HG03521 (cell line): ENCODE measurements around the gene SCLY.

Experiments
- ATAC-seq: cut with Tn5 transposase; IDR thresholded peaks from one replicate; pipeline ENCODE4 v1.9.1; 2021; ENCODE audit warnings: mild to moderate bottlenecking, moderate library complexity; ENCODE audit not compliant: unreplicated experiment

SCLY gene

DNA sequence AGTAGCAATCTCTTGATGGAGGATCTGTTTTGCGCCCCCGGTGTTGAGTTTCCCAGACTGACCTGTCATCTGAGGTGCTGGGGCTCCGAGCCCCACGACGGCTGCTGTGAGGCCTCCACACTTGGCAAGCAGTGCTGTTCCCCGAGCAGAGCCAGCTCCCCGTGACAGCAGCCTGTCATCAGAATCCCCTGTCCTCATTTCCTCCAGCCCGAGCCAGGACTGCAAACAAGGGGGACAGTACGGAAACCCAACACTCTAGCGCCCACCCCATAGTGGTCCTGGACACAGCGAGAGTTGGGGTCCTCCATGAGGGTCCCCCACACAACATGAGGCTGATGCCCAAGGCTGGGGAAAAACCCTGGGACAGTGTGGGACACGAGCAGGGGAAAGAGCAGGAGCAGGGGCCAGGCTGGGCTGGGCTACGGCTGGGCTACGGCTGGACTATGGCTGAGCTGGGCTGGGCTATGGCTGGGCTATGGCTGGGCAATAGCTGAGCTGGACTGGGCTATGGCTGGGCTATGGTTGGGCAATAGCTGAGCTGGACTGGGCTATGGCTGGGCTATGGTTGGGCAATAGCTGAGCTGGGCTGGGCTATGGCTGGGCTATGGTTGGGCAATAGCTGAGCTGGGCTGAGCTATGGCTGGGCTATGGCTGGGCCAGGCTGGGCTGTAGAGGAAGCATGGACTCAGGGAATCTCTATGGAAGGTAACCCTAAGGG lies 76.2 kb downstream of the SCLY start:
- ATAC-seq, result no peak

DNA sequence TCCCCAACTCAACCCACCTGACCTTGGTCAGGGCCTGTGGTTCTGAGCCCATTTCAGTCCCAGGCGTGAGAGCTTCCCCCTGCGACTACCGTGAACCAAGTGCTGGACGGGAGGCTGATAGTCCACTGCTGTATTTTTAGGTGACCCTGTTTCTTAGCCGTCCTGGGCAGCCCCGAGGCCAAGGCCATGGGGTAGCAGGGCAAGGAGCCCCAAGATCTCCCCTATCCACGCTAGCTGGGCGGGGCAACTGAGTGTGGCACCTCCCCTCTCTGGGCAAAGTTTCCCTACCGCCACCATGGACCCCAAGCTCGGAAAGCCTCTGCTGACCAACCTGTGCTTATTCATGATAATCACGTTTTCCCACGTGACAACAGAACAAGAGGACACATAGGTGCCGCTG lies 77.1 kb downstream of the SCLY start:
- ATAC-seq, result no peak

DNA sequence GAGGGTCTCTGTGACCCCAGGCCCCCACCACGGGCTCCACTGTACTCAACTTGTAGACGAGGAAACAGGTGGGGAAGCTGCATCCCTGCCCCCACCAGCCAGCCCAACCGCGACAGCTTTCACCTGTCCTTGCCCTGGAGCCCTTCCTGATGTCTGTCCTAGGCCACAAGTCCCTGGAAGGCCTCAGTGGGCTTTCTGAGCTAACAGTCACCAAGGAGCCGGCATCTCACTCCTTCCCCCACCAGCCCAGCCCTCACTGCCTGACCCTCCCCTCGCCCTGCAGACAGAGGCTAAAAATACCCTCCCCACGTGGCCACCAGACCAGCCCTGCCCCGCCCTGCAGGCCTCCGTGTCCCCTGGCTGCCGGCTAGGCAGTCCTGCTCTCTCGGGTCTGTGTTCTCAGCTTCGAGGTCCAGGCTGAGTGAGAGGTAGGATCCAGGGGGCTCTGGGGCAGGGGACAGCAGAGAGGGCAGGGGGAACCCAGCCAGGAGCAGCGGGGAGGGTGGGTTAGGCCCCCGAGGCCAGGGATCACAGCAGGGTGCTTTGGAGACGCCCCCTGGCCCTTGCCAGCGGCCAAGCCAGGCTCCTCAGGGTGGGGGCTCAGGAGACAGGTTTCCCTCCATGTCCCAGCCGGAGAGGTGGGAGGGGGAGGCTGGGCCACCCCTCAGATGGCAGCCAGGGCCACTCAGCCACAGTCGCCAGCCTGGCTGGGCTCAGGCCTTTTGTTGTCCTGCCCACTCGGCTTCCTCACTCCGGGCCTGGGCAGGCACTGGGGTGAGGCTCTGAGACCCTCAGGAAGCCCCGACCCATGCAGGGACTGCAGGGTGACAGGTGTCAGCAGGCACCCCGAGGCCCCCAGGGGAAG lies 77.8 kb downstream of the SCLY start, which contains the start of gene KLHL30:
Gene KLHL30, plus strand, starts transcription at position 338 of the 865 bp plus-strand sequence. CDS start 2,087 bp downstream, outside the sequence.
- ATAC-seq, result no peak

DNA sequence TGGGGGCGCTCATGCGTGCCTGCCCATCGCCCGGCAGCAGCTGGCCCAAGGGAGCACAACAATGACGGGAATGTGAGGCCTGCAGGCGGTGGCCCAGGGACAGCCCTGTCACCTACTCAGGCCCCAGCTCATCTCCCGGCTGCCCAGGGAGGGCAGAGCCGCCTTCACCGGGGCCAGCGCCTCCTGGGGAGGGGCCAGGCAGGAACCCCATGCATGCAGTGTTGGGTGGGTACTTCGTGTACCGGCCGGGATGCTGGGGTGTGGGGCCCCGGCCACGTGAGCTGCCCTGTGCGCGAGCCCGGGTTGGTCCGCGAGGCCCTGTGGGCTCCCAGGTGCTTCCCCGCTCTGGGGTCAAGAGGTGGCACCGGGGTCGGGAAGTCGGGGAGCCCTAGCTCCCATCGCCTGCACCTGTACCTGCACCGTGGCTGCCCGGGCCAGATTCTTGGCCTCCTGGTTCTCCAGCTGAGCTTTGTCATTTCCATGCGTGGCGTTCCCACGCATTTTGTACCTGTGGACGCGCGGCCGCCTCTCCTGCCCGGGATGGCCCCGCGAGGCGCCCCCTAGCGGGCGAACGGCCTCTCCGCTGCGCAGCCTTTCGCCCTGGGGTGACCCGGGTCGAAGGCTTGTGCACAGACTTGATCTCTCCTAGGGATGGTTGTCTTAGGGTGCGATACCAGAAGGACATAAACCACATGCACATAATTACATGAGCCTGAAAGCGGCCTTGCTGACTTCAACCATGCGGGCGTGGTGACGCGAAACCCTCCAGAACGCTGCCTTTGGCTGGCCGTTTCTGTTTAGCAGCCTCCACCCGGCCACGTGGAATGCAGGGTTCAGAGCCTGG lies 78.6 kb downstream of the SCLY start:
- no peak for ATAC-seq

DNA sequence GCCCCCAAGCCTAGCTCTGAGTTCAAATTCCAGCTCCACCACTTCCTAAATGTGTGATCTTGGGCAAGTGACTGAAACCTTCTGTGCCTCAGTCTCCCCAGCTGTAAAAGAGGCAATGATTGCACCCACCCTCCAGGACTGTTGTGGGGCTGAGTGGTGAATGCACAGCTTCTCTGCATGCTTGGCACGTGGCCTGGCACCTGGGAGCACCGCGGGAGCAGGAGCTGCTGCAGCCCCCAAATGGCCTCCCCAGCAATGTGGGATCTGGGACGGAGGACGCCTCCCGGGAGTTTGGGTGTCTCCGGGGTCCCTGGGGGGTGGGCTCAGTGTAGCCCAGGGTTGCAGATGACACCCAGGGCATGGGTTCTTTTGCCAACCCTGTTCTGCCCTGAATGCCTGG lies 79.2 kb downstream of the SCLY start:
- ATAC-seq, result no peak

DNA sequence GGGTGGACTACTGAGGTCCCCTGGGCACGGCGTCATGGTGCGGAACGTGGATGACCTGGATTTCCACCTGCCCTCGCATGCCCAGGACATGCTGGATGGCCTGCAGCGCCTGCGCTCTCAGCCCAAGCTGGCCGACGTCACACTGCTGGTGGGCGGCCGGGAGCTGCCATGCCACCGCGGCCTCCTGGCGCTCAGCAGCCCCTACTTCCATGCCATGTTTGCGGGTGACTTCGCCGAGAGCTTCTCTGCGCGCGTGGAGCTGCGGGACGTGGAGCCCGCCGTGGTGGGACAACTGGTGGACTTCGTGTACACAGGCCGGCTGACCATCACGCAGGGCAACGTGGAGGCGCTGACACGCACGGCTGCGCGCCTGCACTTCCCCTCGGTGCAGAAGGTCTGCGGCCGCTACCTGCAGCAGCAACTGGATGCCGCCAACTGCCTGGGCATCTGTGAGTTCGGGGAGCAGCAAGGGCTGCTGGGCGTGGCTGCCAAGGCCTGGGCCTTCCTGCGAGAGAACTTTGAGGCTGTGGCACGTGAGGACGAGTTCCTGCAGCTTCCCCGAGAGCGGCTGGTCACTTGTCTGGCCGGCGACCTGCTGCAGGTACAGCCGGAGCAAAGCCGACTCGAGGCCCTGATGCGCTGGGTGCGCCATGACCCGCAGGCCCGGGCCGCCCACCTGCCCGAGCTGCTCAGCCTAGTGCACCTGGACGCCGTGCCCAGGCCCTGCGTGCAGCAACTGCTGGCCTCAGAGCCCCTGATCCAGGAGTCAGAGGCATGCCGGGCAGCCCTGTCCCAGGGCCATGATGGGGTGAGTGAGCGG lies 80.1 kb downstream of the SCLY start:
- ATAC-seq, result no peak

DNA sequence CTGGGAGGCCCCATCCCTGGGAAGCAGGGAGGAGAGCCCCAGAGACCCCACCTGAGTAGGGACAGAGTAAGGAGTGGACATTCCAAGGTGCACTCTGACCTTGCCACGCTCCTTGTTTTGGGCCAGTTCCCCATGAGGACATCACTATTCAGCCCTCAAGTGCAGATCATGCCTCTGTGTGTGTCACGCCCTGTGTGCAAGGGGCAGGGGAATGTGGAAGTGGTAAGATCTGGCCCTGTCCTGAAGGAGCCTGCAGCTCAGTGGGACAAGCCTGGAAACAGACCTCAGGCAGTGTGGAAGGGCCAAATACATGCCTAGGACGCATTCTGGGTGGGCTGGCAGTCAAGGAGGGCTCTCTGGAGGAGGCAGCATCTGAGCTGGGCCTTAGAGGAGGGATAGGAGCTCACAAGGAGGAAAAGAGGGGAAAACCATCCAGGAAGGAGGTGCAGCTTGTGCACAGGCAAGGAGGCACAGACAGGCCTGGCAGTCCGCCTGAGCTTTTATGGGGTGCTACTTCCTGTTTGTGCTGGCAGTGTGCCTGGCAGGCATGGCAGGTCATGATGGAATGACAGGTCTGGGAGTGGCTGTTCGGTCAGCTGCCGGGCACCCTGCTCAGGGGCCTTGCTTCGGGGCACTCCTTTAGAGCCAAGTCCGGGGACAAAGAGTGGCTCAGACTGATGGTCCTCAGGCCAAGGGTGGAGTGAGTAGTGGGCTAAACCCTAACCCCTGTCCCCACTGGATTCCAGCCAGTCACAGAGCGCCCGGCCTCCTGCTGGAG lies 80.9 kb downstream of the SCLY start:
- ATAC-seq, result no peak

DNA sequence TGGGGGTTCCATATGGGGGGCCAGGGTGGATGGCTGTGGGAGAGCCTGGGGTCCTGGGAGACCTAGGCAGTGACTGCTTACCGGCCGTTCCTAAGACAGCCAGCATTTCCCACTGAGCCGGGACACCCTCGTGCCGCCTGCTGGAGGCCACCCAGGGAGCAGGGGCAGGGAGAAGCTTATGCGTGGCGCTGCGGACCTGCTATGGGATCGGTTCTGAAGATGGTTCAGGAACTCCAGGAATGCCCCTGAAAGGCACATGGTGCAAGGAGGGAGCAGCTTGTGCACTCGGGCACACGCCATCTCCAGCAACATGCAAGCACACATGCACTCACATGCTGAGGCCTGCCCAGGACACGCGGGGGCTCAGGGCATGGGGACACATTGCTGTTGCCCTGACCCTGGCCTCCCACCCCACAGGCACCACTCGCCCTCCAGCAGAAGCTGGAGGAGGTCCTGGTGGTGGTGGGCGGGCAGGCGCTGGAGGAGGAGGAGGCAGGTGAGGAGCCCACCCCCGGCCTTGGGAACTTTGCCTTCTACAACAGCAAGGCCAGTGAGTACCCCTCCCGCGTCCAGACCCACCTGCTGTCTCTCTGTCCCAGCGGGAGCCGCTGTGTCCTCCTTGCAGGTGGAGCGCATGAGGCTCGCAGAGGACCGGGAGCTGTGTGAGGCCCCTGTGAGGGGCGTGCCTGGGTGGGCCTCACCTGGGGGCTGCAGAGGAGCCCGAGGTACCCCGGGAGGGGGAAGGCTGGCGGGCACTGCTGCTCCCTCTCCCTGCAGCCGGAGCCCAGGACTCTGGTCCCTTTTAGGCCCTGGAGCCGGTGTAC lies 81.8 kb downstream of the SCLY start:
- no peak for ATAC-seq

DNA sequence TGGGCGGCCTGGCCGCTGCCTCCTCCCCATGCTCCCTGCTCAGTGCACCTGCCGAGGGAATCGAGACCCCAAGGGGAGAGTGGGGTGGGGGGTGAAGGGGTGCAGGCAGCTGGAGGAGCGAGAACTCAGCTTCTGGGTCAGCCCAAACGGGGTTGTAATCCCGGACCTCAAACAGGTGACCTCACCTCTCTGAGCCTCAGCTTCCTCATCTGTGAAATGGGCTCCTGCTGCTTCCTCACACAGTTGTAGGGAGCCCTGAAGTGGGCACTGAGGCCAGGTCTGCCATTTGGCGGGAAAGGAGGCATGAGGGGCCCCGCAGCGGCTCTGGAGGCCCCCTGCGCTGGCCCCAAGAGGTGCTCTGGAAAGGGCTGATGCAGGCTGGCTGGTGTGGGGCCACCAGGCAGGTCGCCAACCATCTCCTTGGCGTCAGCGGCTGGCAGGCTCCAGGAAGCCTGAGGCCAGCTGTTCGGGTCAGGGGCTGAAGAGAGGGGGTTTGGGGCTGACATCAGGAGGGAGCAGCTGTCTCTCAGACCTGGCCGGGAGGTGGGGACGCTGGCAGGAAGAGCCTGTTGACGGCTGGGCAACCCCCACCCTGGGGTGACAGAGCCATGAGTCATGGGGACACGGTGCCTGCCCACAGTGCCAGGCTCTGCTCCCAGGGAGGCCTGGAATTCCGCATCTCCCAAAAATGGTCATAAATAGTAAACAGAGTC lies 82.6 kb downstream of the SCLY start:
- no peak for ATAC-seq

DNA sequence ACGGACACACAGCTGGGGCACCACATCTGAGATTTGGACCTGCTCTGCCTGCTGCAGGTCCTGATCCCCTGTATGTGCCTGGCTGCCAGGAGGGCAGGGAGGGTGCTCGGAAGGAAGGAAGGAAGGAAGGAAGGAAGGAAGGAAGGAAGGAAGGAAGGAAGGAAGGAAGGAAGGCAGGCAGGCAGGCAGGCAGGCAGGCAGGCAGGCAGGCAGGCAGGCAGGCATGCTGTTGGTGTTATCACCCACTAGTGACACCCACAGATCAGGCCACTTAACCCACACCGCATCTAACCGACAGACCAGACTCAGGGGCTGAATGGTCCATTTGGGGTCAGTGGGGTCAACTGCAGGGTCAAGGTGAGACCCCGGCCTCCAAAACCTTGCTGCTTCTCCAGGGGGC lies 83.5 kb downstream of the SCLY start:
- ATAC-seq, result no peak

DNA sequence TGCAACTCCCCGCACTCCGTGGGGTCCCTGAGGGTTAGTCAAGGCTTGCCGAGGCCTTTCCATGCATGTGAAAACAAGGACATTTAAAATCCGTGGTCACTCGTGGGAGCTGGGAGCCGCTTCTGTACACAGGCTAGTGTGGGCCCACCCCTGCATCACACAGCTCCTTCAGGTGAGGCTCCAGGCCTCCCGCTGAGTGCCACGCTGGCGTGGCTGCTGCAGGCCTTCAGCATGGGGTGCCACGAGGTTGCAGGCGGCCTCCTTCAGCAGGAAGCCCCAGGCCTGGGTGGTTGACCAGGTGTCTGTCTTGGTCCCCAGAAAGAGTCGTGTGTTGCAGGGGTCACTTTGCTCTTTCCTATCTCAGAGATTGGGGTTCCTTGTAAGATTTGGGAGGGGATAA lies 84.2 kb downstream of the SCLY start:
- no peak for ATAC-seq

DNA sequence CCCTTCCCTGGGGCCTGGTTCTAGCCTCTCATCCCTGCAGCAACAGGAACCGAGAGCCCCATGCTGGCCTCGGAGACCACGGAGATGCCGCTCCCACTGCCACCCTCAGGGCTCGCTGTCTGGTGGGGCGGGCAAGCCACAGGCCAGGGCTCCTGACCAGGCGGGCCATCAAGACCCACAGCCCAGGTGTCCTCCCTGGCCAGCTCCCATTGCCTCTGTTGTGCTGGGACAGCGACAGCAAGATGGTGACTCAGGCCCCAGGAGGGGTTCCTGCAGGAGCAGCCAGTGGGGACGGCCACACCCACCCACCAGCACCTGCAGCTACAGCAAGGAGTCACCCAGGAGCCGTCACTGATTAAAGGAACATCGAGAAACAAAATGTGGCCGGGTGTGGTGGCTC lies 85.0 kb downstream of the SCLY start:
- no peak for ATAC-seq

DNA sequence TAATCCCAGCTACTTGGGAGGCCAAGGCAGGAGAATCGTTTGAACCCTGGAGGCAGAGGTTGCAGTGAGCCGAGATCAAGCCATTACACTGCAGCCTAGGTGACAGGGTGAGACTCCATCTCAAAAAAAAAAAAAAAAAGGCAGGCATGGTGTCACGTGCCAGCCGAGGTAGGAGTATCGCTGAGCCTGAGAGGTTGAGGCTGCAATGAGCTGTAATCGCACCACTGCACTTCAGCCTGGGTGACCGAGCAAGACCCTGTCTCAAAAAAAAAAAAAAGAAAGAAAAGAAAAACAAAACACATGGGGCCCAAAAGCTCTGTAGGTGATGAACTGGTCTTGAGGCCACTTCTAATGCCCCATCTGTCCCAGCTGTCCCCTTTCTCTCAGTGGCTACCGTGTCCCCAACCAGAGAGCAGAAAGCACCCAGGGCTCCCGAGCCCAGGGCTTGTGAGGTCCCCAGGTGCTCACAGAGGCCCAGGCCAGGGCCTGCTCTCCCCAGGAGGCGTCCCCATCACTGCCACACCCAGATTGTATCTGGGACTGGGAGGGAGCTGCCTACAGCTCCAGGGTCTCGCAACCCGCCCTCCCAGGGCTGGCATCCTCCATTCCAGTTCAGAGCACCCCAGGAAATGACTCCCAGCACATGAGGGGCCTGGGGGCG lies 86.2 kb downstream of the SCLY start:
- ATAC-seq, result no peak

DNA sequence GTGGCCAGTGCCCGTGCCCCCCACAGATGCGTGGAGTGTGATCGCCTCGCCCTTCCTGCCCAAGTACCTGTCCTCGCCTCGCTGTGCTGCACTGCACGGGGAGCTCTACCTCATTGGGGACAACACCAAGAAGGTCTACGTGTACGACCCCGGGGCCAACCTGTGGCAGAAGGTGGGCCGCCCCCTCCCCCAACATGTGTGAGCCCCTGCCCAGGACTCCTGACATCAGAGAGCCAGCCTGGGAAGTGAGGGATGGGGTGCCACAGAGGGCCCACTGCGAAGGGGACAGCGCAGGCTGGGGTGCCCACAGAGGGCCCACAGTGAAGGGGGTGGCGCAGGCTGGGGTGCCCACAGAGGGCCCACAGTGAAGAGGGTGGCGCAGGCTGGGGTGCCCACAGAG lies 88.2 kb downstream of the SCLY start:
- no peak for ATAC-seq
